Gastrocnemius medialis (tissue), 4 donors: ENCODE measurements around the gene PPAN. TPM values are rescaled to one million over a fixed set of nuclear protein-coding genes. Genes with fewer than 3 reads are reported as not detected.

ENCODE experiments used
- ATAC-seq, 2 donors: fragments of 150-250 bp; one replicate each; pipeline ENCODE4 v1.9.1; 2016
- DNase-seq, 2 donors: peaks; one replicate each; pipeline ENCODE4 v3.0.0-alpha.2; 2019
- H3K27ac ChIP-seq, 4 donors: fragments of 200-600 bp; sonication (generic); 1 replicate in 1 of 4; 2 replicates in 3 of 4; pipeline ENCODE4 v1.5.1; 2016 to 2018; ENCODE audit warnings: mild to moderate bottlenecking in 2 of 4, moderate library complexity in 1 of 4
- H3K27me3 ChIP-seq, 3 donors: fragments of 200-600 bp; sonication (generic) in 2 of 3; 1 replicate in 1 of 3; 2 replicates in 2 of 3; pipeline versions ENCODE4 v1.5.1 to v1.6.0; 2016 to 2019; ENCODE audit warnings: mild to moderate bottlenecking in 1 of 3, moderate library complexity in 1 of 3
- H3K36me3 ChIP-seq, 2 donors: fragments of 200-600 bp; sonication (generic) in 1 of 2; one replicate each; pipeline ENCODE4 v1.5.1; 2017 to 2018
- H3K4me1 ChIP-seq, 2 donors: fragments of 200-600 bp; sonication (generic) in 1 of 2; one replicate each; pipeline ENCODE4 v1.5.1; 2016 to 2017; ENCODE audit warnings: mild to moderate bottlenecking in 2 of 2
- H3K4me3 ChIP-seq, 4 donors: fragments of 200-600 bp; sonication (generic) in 3 of 4; 1 replicate in 1 of 4; 2 replicates in 3 of 4; pipeline ENCODE4 v1.5.1; 2016 to 2019; ENCODE audit warnings: mild to moderate bottlenecking in 2 of 4
- H3K9me3 ChIP-seq, 3 donors: fragments of 200-600 bp; sonication (generic) in 2 of 3; 1 replicate in 1 of 3; 2 replicates in 2 of 3; pipeline ENCODE4 v1.5.1; 2016 to 2019
- POLR2A ChIP-seq, 2 donors: fragments of 450-650 bp; IDR thresholded peaks; one replicate each; pipeline ENCODE4 v1.6.1; 2017; ENCODE audit warnings: antibody characterized with exemption in 2 of 2, mild to moderate bottlenecking in 2 of 2, moderate library complexity in 2 of 2
- in situ Hi-C, 4 donors: fragments of 200-750 bp; cut with MboI; loops; one replicate each; pipeline versions ENCODE4 v1.15.0 to v1.8.0; 2017; ENCODE audit warnings: low sequenced_read_pairs in 4 of 4
- intact Hi-C: fragments of 100-400 bp; cut with DNase I; formaldehyde crosslinking; loops from one replicate; pipeline ENCODE4 v1.15.1; 2023; ENCODE audit warnings: low total_unique reads
- total RNA-seq, 4 donors: library from RNA; depleted of rRNA; stranded (reverse); fragments of >200 nt; gene quantifications; one replicate each; pipeline versions ENCODE4 v1.1.0 to v1.2.3, GENCODE V29; 2016
- TF ChIP-seq, protein P1 (sequence below), 5 experiments: fragments of 450-650 bp in 3 of 5; fragments of 200-600 bp in 2 of 5; sonication (generic) in 2 of 5; IDR thresholded peaks in 4 of 5; conservative IDR thresholded peaks in 1 of 5; 1 replicate in 4 of 5; 2 replicates in 1 of 5; pipeline ENCODE4 v1.5.1; 2016 to 2019; ENCODE audit warnings: antibody characterized with exemption in 5 of 5, mild to moderate bottlenecking in 3 of 5, moderate library complexity in 3 of 5

The PPAN gene
- total RNA-seq, 4 donors from 2014 or later, result 30.5 to 42.3 (median 36.7) TPM

DNA sequence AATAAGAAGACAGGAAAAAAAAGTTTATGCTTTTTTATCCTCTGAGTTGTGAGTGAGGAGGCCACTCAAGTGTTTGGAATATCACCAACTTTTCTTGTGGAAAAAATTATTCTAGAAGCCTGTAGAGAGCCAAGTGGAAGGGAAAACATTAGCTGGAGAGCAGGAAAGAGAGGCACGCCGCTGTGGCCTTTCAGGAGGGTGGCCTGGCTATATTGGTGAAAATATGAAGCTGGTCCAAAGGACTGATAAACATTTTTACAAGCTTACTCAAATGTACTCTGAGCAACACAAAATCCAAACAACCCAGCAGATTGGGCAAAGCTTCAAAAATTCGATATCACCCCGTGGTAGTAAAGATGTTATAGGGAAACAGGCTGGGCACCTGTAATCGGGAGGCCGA, 15.9 kb downstream of the PPAN start:
- in situ Hi-C loops (no loop called here), intact Hi-C loops (no loop called here)
- no peak overlapping the region for H3K4me3 ChIP-seq
- DNase-seq (no peak), ATAC-seq (no peak)
- peaks cover 9 to 21% of the 10 kb centered on the region in 2 donors for H3K4me1 ChIP-seq
- H3K9me3 ChIP-seq, result no peaks in the 10 kb centered on the region
- H3K36me3 ChIP-seq, result peaks cover 0 to 15% of the 10 kb centered on the region in 2 donors
- TF ChIP-seq POLR2A (IDR thresholded peaks at IDR 0.05), result no peak
- TF ChIP-seq, protein P1, sequence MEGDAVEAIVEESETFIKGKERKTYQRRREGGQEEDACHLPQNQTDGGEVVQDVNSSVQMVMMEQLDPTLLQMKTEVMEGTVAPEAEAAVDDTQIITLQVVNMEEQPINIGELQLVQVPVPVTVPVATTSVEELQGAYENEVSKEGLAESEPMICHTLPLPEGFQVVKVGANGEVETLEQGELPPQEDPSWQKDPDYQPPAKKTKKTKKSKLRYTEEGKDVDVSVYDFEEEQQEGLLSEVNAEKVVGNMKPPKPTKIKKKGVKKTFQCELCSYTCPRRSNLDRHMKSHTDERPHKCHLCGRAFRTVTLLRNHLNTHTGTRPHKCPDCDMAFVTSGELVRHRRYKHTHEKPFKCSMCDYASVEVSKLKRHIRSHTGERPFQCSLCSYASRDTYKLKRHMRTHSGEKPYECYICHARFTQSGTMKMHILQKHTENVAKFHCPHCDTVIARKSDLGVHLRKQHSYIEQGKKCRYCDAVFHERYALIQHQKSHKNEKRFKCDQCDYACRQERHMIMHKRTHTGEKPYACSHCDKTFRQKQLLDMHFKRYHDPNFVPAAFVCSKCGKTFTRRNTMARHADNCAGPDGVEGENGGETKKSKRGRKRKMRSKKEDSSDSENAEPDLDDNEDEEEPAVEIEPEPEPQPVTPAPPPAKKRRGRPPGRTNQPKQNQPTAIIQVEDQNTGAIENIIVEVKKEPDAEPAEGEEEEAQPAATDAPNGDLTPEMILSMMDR (IDR thresholded peaks at IDR 0.05 in 4 of 5, conservative IDR thresholded peaks at IDR 0.05 in 1 of 5), result no peak
- no peak overlapping the region for H3K27ac ChIP-seq
- H3K27me3 ChIP-seq, result no peaks in the 10 kb centered on the region

DNA sequence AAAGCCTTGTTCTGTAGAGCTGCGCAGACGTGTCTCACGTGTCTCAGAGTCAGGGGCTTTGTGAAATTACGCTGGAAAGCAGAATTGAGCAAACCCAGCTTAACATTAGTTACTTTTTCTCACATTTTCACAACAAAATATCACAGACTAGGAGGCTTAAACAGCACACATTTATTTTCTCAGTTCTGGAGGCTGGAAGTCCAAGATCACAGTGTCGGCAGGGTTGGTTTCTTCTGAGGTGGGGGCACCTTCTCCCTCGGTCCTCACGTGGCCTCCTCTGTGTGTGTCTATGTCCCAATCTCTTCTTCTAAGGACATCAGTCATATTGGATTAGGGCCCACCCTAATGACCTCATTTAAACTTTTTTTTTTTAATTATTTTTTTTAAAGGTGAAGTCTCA, 18.3 kb downstream of the PPAN start:
- TF ChIP-seq, protein P1 (IDR thresholded peaks at IDR 0.05 in 4 of 5, conservative IDR thresholded peaks at IDR 0.05 in 1 of 5), result no peak
- no peak for TF ChIP-seq POLR2A (IDR thresholded peaks at IDR 0.05)
- intact Hi-C loops (no loop called here), in situ Hi-C loops (no loop called here)
- DNase-seq (no peak), ATAC-seq (no peak)
- Histone ChIP-seq H3K27me3 (no peaks in the 10 kb centered on the region), H3K27ac (no peak overlapping the region), H3K4me3 (no peak overlapping the region), H3K9me3 (no peaks in the 10 kb centered on the region), H3K4me1 (no peaks in the 10 kb centered on the region), H3K36me3 (no peaks in the 10 kb centered on the region)

DNA sequence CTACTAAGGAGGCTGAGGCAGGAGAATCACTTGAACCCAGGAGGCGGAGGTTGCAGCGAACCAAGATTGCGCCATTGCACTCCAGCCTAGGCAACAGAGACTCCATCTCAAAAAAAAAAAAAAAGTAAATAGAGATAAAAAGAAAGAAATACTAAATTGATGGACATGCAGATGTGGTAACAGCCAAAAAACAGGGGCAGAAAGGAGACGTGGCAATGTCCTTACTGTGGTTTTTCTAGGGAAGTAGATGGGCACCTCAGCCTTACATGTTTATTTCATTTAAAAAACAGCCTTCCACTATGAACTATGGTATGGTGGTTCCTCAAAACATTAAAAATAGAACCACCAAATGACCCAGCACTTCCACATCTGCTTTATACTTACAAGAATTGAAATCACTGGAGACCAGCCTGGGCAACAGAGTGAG, 20.1 kb downstream of the PPAN start:
- Histone ChIP-seq H3K4me1 (no peaks in the 10 kb centered on the region), H3K27me3 (no peaks in the 10 kb centered on the region), H3K4me3 (no peak overlapping the region), H3K9me3 (no peaks in the 10 kb centered on the region), H3K36me3 (no peaks in the 10 kb centered on the region), H3K27ac (no peak overlapping the region)
- DNase-seq (no peak), ATAC-seq (no peak)
- in situ Hi-C loops (no loop called here), intact Hi-C loops (no loop called here)
- TF ChIP-seq POLR2A (IDR thresholded peaks at IDR 0.05), result no peak
- TF ChIP-seq, protein P1 (IDR thresholded peaks at IDR 0.05 in 4 of 5, conservative IDR thresholded peaks at IDR 0.05 in 1 of 5), result no peak

DNA sequence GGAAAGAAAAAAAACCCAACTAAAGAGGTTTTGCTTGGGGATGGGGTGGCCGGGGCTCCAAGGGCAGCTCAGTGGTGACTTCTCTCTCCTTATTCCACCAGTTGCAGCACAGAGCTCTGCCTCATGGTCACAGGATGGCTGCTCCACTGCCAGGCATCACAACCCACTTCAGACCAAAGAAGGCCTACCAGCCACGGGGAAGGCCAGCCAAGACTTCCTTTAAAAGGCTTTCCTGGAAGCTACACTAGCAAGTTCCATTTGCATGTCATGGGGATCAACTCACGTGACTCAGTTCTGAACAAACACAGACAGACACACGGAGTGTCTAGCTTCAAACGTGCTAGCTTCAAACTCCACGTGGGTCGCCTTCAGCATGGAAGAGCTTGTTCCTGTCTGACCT, 26.7 kb downstream of the PPAN start:
- intact Hi-C loops, result no loop called here
- H3K36me3 ChIP-seq, result peaks cover 0 to 23% of the 10 kb centered on the region in 2 donors
- in situ Hi-C loops, result no loop called here
- H3K4me1 ChIP-seq, result no peaks in the 10 kb centered on the region
- no peak for ATAC-seq
- TF ChIP-seq, protein P1 (IDR thresholded peaks at IDR 0.05 in 4 of 5, conservative IDR thresholded peaks at IDR 0.05 in 1 of 5), result no peak
- TF ChIP-seq POLR2A (IDR thresholded peaks at IDR 0.05), result no peak
- no peak overlapping the region for H3K27ac ChIP-seq
- no peaks in the 10 kb centered on the region for H3K9me3 ChIP-seq
- no peaks in the 10 kb centered on the region for H3K27me3 ChIP-seq
- DNase-seq, result no peak
- H3K4me3 ChIP-seq, result no peak overlapping the region

DNA sequence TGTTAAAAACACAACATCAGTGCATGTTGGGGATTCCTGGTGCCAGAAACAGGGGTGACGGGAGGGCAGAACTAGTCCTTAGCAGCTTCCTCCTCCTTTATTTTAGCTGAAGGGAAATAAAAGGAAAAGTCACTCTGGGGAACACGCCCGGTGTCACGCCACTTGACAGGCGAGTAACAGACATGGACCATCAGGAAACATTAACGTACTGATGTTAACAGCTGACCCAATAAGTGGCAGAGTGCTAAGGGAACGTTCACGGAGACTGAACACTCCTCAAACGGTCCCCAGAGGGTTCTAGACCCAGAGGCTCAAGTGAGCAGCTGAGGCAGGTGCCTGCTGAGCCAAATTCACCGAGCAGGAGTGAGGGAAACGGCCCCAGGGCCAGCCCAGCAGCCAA, 27.4 kb downstream of the PPAN start:
- H3K27ac ChIP-seq, result no peak overlapping the region
- H3K27me3 ChIP-seq, result no peaks in the 10 kb centered on the region
- peaks cover 0 to 24% of the 10 kb centered on the region in 2 donors for H3K36me3 ChIP-seq
- intact Hi-C loops, result no loop called here
- no peak overlapping the region for H3K4me3 ChIP-seq
- DNase-seq (no peak), ATAC-seq (no peak)
- no peaks in the 10 kb centered on the region for H3K4me1 ChIP-seq
- TF ChIP-seq POLR2A (IDR thresholded peaks at IDR 0.05), result no peak
- TF ChIP-seq, protein P1 (IDR thresholded peaks at IDR 0.05 in 4 of 5, conservative IDR thresholded peaks at IDR 0.05 in 1 of 5), result no peak
- in situ Hi-C loops, result no loop called here
- no peaks in the 10 kb centered on the region for H3K9me3 ChIP-seq
